IMR-90 (cell line): ENCODE measurements around the gene SLC6A9. TPM values are rescaled to one million over a fixed set of nuclear protein-coding genes. Genes with fewer than 3 reads are reported as not detected.

Experiments used
- ATAC-seq: fragments of 200-7000 bp; cut with Tn5 transposase; 2 replicates; pipeline ENCODE4 v1.9.1; 2020; ENCODE audit warnings: low read depth, mild to moderate bottlenecking, moderate library complexity
- BruUV-seq: library from RNA; stranded (reverse); fragments of 400-500 nt; replicated peaks from 2 replicates; lab custom pipeline; 2021; lab: Mats Ljungman, UMichigan
- CTCF ChIA-PET: fragments of 300-600 bp; formaldehyde crosslinking; extraction: SDS; loops from one replicate; lab custom pipeline; 2021; ENCODE audit warnings: antibody characterized with exemption; lab: Yijun Ruan, JAX
- POLR2A ChIA-PET: fragments of 300-600 bp; sonication (Branson Sonifier 250); formaldehyde crosslinking; loops from one replicate; lab custom pipeline; 2022; ENCODE audit warnings: antibody characterized with exemption; ENCODE audit not compliant: unreplicated experiment; lab: Charles Lee
- DNase-seq: peaks from one replicate; pipeline ENCODE4 v3.0.0; 2013
- H2AFZ ChIP-seq: replicated peaks from 2 replicates; pipeline ENCODE3; 2013; ENCODE audit warnings: low read length, mild to moderate bottlenecking; ENCODE audit not compliant: poor library complexity
- H2AK5ac ChIP-seq: 2 replicates; pipeline ENCODE4 v1.6.1; 2013; ENCODE audit warnings: low read depth, low read length, inconsistent platforms
- H2AK9ac ChIP-seq: replicated peaks from 2 replicates; pipeline ENCODE3; 2013; ENCODE audit warnings: mild to moderate bottlenecking, low read depth, low read length, moderate library complexity; ENCODE audit not compliant: poor library complexity
- H2BK120ac ChIP-seq: 2 replicates; pipeline ENCODE4 v1.6.1; 2013; ENCODE audit warnings: low read depth, low read length, inconsistent platforms
- H2BK15ac ChIP-seq: 3 replicates; pipeline ENCODE4 v1.6.1; 2013; ENCODE audit warnings: low read depth, low read length, inconsistent platforms
- H2BK20ac ChIP-seq: 2 replicates; pipeline ENCODE4 v1.6.1; 2013; ENCODE audit warnings: low read depth, mild to moderate bottlenecking, inconsistent platforms, low read length, moderate library complexity
- H2BK5ac ChIP-seq: 2 replicates; pipeline ENCODE4 v1.6.1; 2013; ENCODE audit warnings: mild to moderate bottlenecking, low read depth, low read length, inconsistent platforms; ENCODE audit not compliant: poor library complexity, severe bottlenecking
- H3K14ac ChIP-seq: replicated peaks from 2 replicates; pipeline ENCODE4 v1.6.1; 2013; ENCODE audit warnings: low read depth, low read length, inconsistent platforms
- H3K18ac ChIP-seq: 2 replicates; pipeline ENCODE4 v1.6.1; 2013; ENCODE audit warnings: low read depth, low read length, control low read depth
- H3K23ac ChIP-seq: 2 replicates; pipeline ENCODE4 v1.6.1; 2013; ENCODE audit warnings: low read depth, low read length, inconsistent platforms
- H3K27ac ChIP-seq: 2 replicates; pipeline ENCODE4 v1.5.1; 2013; ENCODE audit warnings: mild to moderate bottlenecking, control low read depth, low read length; ENCODE audit not compliant: insufficient read depth
- H3K27me3 ChIP-seq: 2 replicates; pipeline ENCODE4 v1.6.1; 2013; ENCODE audit warnings: low read length; ENCODE audit not compliant: control insufficient read depth, insufficient read depth
- H3K36me3 ChIP-seq: 2 replicates; pipeline ENCODE4 v1.6.1; 2013; ENCODE audit warnings: low read length, mixed read lengths; ENCODE audit not compliant: control insufficient read depth, insufficient read depth
- H3K4ac ChIP-seq: 2 replicates; pipeline ENCODE4 v1.6.1; 2013; ENCODE audit warnings: low read depth, low read length, inconsistent platforms
- H3K4me1 ChIP-seq: 2 replicates; pipeline ENCODE4 v1.6.1; 2013; ENCODE audit warnings: low read length, mixed read lengths; ENCODE audit not compliant: control insufficient read depth, insufficient read depth
- H3K4me2 ChIP-seq: 2 replicates; pipeline ENCODE4 v1.6.1; 2013; ENCODE audit warnings: low read depth, mild to moderate bottlenecking, control low read depth, low read length, moderate library complexity
- H3K4me3 ChIP-seq: 2 replicates; pipeline ENCODE4 v1.5.1; 2013; ENCODE audit warnings: low read depth, mild to moderate bottlenecking, control low read depth, low read length, moderate library complexity; ENCODE audit not compliant: insufficient read depth
- H3K56ac ChIP-seq: 2 replicates; pipeline ENCODE4 v1.6.1; 2013; ENCODE audit warnings: low read length, inconsistent platforms; ENCODE audit not compliant: insufficient read depth; ENCODE audit errors: extremely low read depth
- H3K79me1 ChIP-seq, 2 experiments: 2 replicates each; pipeline ENCODE4 v1.6.1; 2013; ENCODE audit warnings: low read length in 2 of 2, inconsistent platforms in 1 of 2, low read depth in 1 of 2
- H3K9ac ChIP-seq: 2 replicates; pipeline ENCODE4 v1.6.1; 2013; ENCODE audit warnings: low read depth, low read length, control low read depth
- H3K9me1 ChIP-seq: 2 replicates; pipeline ENCODE4 v1.6.1; 2013; ENCODE audit warnings: low read length, inconsistent platforms; ENCODE audit not compliant: insufficient read depth
- H3K9me3 ChIP-seq: 2 replicates; pipeline ENCODE4 v1.6.1; 2013; ENCODE audit warnings: low read length; ENCODE audit not compliant: control insufficient read depth, insufficient read depth
- H4K20me1 ChIP-seq: 2 replicates; pipeline ENCODE4 v1.6.1; 2013; ENCODE audit warnings: low read length, inconsistent platforms; ENCODE audit not compliant: insufficient read depth
- H4K5ac ChIP-seq: 2 replicates; pipeline ENCODE4 v1.6.1; 2013; ENCODE audit warnings: mild to moderate bottlenecking, low read depth, low read length, control low read depth
- H4K8ac ChIP-seq, 2 experiments: 2 replicates each; pipeline ENCODE4 v1.6.1; 2013; ENCODE audit warnings: low read depth in 2 of 2, low read length in 2 of 2, control low read depth in 1 of 2, inconsistent platforms in 1 of 2
- H4K91ac ChIP-seq: 2 replicates; pipeline ENCODE4 v1.6.1; 2013; ENCODE audit warnings: low read depth, low read length, inconsistent platforms; ENCODE audit not compliant: insufficient read depth
- CHD1 ChIP-seq: IDR thresholded peaks from 2 replicates; pipeline ENCODE4 v1.6.1; 2012; ENCODE audit warnings: low read depth, low read length, improper control_type of control experiment
- WGBS, 2 experiments: methylation state at CpG; one replicate each; pipeline versions ENCODE4 v1.1.5 to v1.1.7; 2013; ENCODE audit warnings: missing lambda C conversion rate in 2 of 2; ENCODE audit not compliant: insufficient read length in 1 of 2; ENCODE audit errors: extremely low coverage in 2 of 2; 5-methylcytosine and 5-hydroxymethylcytosine counted together
- dilution Hi-C: fragments of 300-500 bp; cut with HindIII; formaldehyde crosslinking; loops from one replicate; pipeline ENCODE4 v1.14.3; 2018; ENCODE audit warnings: low sequenced_read_pairs; ENCODE audit not compliant: unreplicated experiment
- in situ Hi-C: fragments of 300-500 bp; cut with MboI; formaldehyde crosslinking; loops from 3 replicates; pipeline ENCODE4 v1.14.3; 2019; ENCODE audit warnings: low sequenced_read_pairs, inconsistent platforms, mixed read lengths
- intact Hi-C: fragments of 100-400 bp; cut with micrococcal nuclease; formaldehyde crosslinking; loops from 2 replicates; pipeline ENCODE4 v1.10.0; 2022
- polyA plus RNA-seq, 3 experiments: library from polyadenylated mRNA; depleted of rRNA; stranded (reverse); fragments of >200 nt; gene quantifications; 2 replicates each; pipeline ENCODE4 v1.2.3, GENCODE V29; 2012; ENCODE audit warnings: low replicate concordance in 1 of 3
- total RNA-seq: library from RNA; depleted of rRNA; stranded (reverse); fragments of >200 nt; gene quantifications from 2 replicates; pipeline ENCODE4 v1.2.3, GENCODE V29; 2012
- TF ChIP-seq, protein P1 (sequence below): conservative IDR thresholded peaks from 2 replicates; pipeline ENCODE4 v1.5.1; 2012; ENCODE audit warnings: mild to moderate bottlenecking, low read depth, low read length, improper control_type of control experiment
- TF ChIP-seq, protein P2 (sequence below): fragments of 150-350 bp; IDR thresholded peaks from 2 replicates; pipeline ENCODE4 v1.6.1; 2016; ENCODE audit warnings: low read depth, mild to moderate bottlenecking, low read length, moderate library complexity, borderline replicate concordance
- TF ChIP-seq, protein P3 (sequence below): fragments of 150-350 bp; IDR thresholded peaks from 2 replicates; pipeline ENCODE4 v1.6.1; 2017; ENCODE audit warnings: mild to moderate bottlenecking, antibody characterized with exemption, low read length, low read depth

SLC6A9 gene
- total and polyA plus RNA-seq, 2 of the 4 experiments (the other 2 are of a cell fraction) = 2.0 to 6.6 TPM

DNA sequence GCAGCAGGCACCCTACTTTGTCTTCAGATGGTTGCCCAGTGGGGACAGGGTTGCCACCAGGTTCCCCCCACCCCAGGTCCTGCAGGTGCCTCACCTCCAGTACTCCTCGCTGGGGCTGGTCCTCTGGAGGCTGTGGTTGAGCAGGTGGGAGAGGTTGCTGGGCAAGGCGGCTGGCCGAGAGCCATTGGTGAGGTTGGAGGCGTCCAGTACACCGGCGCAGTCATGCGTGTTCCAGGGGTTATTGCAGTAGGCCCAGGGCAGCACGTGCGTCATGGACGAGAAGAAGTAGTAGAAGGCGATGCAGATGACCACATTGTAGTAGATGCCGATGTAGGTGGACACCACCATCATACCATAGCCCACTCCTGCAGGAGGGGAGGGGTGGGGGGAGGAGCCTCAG is 23.0 kb downstream of the SLC6A9 start:
- Histone ChIP-seq H3K36me3 (peaks cover 5% of the 10 kb centered on the region; the same call in 1 of the 2 replicates), H3K4me1 (no peaks in the 10 kb centered on the region; the same call in 1 of the 2 replicates), H2BK20ac (no peak overlapping the region), H3K27ac (no peak overlapping the region), H2BK15ac (no peak overlapping the region), H2AFZ (no peak overlapping the region), H4K91ac (no peak overlapping the region), H3K14ac (no peak overlapping the region), H2AK5ac (no peak overlapping the region), H3K27me3 (no peaks in the 10 kb centered on the region), H4K8ac (no peak overlapping the region), H4K5ac (no peak overlapping the region), H3K23ac (no peak overlapping the region), H3K18ac (no peak overlapping the region), H2BK5ac (no peak overlapping the region), H4K20me1 (no peaks in the 10 kb centered on the region), H3K9me1 (no peaks in the 10 kb centered on the region), H3K56ac (no peak overlapping the region), H3K9ac (no peak overlapping the region), H3K4ac (no peak overlapping the region), H3K4me3 (no peak overlapping the region), H3K9me3 (no peaks in the 10 kb centered on the region), H3K4me2 (no peak overlapping the region), H2BK120ac (no peak overlapping the region), H3K79me1 (no peaks in the 10 kb centered on the region), H2AK9ac (no peak overlapping the region)
- CTCF ChIA-PET = no interaction called here
- TF ChIP-seq CHD1 = no peak
- TF ChIP-seq, protein P1, sequence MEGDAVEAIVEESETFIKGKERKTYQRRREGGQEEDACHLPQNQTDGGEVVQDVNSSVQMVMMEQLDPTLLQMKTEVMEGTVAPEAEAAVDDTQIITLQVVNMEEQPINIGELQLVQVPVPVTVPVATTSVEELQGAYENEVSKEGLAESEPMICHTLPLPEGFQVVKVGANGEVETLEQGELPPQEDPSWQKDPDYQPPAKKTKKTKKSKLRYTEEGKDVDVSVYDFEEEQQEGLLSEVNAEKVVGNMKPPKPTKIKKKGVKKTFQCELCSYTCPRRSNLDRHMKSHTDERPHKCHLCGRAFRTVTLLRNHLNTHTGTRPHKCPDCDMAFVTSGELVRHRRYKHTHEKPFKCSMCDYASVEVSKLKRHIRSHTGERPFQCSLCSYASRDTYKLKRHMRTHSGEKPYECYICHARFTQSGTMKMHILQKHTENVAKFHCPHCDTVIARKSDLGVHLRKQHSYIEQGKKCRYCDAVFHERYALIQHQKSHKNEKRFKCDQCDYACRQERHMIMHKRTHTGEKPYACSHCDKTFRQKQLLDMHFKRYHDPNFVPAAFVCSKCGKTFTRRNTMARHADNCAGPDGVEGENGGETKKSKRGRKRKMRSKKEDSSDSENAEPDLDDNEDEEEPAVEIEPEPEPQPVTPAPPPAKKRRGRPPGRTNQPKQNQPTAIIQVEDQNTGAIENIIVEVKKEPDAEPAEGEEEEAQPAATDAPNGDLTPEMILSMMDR = no peak
- TF ChIP-seq, protein P2, sequence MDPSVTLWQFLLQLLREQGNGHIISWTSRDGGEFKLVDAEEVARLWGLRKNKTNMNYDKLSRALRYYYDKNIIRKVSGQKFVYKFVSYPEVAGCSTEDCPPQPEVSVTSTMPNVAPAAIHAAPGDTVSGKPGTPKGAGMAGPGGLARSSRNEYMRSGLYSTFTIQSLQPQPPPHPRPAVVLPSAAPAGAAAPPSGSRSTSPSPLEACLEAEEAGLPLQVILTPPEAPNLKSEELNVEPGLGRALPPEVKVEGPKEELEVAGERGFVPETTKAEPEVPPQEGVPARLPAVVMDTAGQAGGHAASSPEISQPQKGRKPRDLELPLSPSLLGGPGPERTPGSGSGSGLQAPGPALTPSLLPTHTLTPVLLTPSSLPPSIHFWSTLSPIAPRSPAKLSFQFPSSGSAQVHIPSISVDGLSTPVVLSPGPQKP = no peak
- TF ChIP-seq, protein P3, sequence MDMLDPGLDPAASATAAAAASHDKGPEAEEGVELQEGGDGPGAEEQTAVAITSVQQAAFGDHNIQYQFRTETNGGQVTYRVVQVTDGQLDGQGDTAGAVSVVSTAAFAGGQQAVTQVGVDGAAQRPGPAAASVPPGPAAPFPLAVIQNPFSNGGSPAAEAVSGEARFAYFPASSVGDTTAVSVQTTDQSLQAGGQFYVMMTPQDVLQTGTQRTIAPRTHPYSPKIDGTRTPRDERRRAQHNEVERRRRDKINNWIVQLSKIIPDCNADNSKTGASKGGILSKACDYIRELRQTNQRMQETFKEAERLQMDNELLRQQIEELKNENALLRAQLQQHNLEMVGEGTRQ = no peak
- BruUV-seq = no TSS peak
- POLR2A ChIA-PET = no interaction called here
- dilution Hi-C loops = no loop called here
- no peak for ATAC-seq
- intact Hi-C loops = loop anchor here (5.0 to 10.0 kb wide), 3 partner anchors 209 to 589 kb away; no protein-coding TSS in a partner anchor
- no peak for DNase-seq
- whole genome bisulfite sequencing, 2 experiments = no CpG with 5 or more reads among the region's 12 CpGs
- in situ Hi-C loops = loop anchor here (5.0 kb wide), 1 partner anchor 39 kb away; no protein-coding TSS in a partner anchor
